ENCODE data around the gene FNBP1.

The FNBP1 gene

GRCh38 chr9:129881547-129882324 is 161.3 kb downstream of the FNBP1 start:
- POLR2A ChIA-PET, result no interaction called here
- no peak overlapping the region for H3K27ac ChIP-seq (ENCODE audit: extremely low read depth, low read depth, low read length)

GRCh38 chr9:129880654-129881546 is 162.1 kb downstream of the FNBP1 start:
- POLR2A ChIA-PET, result interaction anchor here (0.6 kb wide), 1 partner anchor 30 kb away, joined by 5 read pairs; no protein-coding TSS in a partner anchor
- H3K4me1 ChIP-seq (ENCODE audit: control insufficient read depth, insufficient read depth, low read length), result no peaks in the 10 kb centered on the region; the same call in 1 of the 2 replicates
- H3K27ac ChIP-seq (ENCODE audit: extremely low read depth, low read depth, low read length), result no peak overlapping the region
- H3K4me3 ChIP-seq (ENCODE audit: low read depth, low read length), result no peak overlapping the region
- peaks cover 0 to 40% of the 10 kb centered on the region in 2 experiments; a peak in 1 of 3 replicates for H3K36me3 ChIP-seq (ENCODE audit: control insufficient read depth in 2 of 2, insufficient read depth in 1 of 2, low read length in 2 of 2)
- H3K9me3 ChIP-seq (ENCODE audit: control insufficient read depth, insufficient read depth, low read depth, low read length), result no peaks in the 10 kb centered on the region
- CTCF ChIA-PET, result interaction anchor here (0.7 kb wide), 1 partner anchor 88 kb away, joined by 3 read pairs; no protein-coding TSS in a partner anchor
- no peak for TF ChIP-seq ZNF555 (tag by site-specific recombination; conservative IDR thresholded peaks at IDR 0.05)
- TF ChIP-seq ZNF398 (tag by site-specific recombination; IDR thresholded peaks at IDR 0.05), result peak; percentile 51; the same call in 1 of the 2 replicates
- TF ChIP-seq ZBTB8A (tag by site-specific recombination; IDR thresholded peaks at IDR 0.05), result no peak
- TF ChIP-seq HIC1 (tag by site-specific recombination; IDR thresholded peaks at IDR 0.05), result no peak
- TF ChIP-seq ZNF623 (tag by site-specific recombination; IDR thresholded peaks at IDR 0.05), result no peak
- TF ChIP-seq ZNF26 (tag by site-specific recombination; IDR thresholded peaks at IDR 0.05), result no peak
- no peak for TF ChIP-seq ZNF366 (tag by site-specific recombination; conservative IDR thresholded peaks at IDR 0.05)
- no peak for TF ChIP-seq ZNF211 (tag by site-specific recombination; IDR thresholded peaks at IDR 0.05; ENCODE audit: low read depth)
- TF ChIP-seq KLF1 (tag by site-specific recombination; IDR thresholded peaks at IDR 0.05), result no peak
- TF ChIP-seq ZNF529 (tag by site-specific recombination; IDR thresholded peaks at IDR 0.05; ENCODE audit: insufficient replicate concordance), result no peak
- TF ChIP-seq ZNF777 (tag by site-specific recombination; IDR thresholded peaks at IDR 0.05; ENCODE audit: borderline replicate concordance), result no peak
- TF ChIP-seq ZNF19 (tag by site-specific recombination; IDR thresholded peaks at IDR 0.05; ENCODE audit: low read depth), result no peak
- no peak for TF ChIP-seq ZNF239 (tag by site-specific recombination; IDR thresholded peaks at IDR 0.05)
- no peak for TF ChIP-seq ZNF692 (tag by site-specific recombination; IDR thresholded peaks at IDR 0.05)
- TF ChIP-seq SCRT2 (tag by site-specific recombination; IDR thresholded peaks at IDR 0.05), result no peak
- no peak for TF ChIP-seq ZNF324 (tag by site-specific recombination; IDR thresholded peaks at IDR 0.05)

More at GRCh38 chr9:129881547-129882324, 161.3 kb downstream of the FNBP1 start:
- H3K4me1 ChIP-seq (ENCODE audit: control insufficient read depth, insufficient read depth, low read length), result no peaks in the 10 kb centered on the region; the same call in 1 of the 2 replicates
- peaks cover 0 to 36% of the 10 kb centered on the region in 2 experiments; a peak in 1 of 3 replicates for H3K36me3 ChIP-seq (ENCODE audit: control insufficient read depth in 2 of 2, insufficient read depth in 1 of 2, low read length in 2 of 2)
- TF ChIP-seq ZNF324 (tag by site-specific recombination; IDR thresholded peaks at IDR 0.05) (no peak), ZIC2 (tag by site-specific recombination; IDR thresholded peaks at IDR 0.05) (peak; percentile 35), ZNF660 (tag by site-specific recombination; IDR thresholded peaks at IDR 0.05) (no peak), ZBTB10 (tag by site-specific recombination; IDR thresholded peaks at IDR 0.05) (no peak), ZFP69B (tag by site-specific recombination; IDR thresholded peaks at IDR 0.05) (0 out of 2 replicates have a peak, but pooled peaks have one; percentile 29), ZNF707 (tag by site-specific recombination; IDR thresholded peaks at IDR 0.05) (no peak)
- CTCF ChIA-PET, result interaction anchor here (0.9 kb wide), 1 partner anchor 361 kb away, joined by 3 read pairs; no protein-coding TSS in a partner anchor
- no peak overlapping the region for H3K4me3 ChIP-seq (ENCODE audit: low read depth, low read length)
- H3K9me3 ChIP-seq (ENCODE audit: control insufficient read depth, insufficient read depth, low read depth, low read length), result no peaks in the 10 kb centered on the region
